NCI-H2029 (cell line): ENCODE data around the gene GALM.
"Not testable (repeated sequence)": the region's sequence is repeated elsewhere in the genome, so short reads cannot be mapped to it uniquely, and the experiment has no call there.

Experiments
- DNase-seq: peaks from one replicate; lab custom pipeline; 2025; lab: John Stamatoyannopoulos, UW

Gene GALM

DNA sequence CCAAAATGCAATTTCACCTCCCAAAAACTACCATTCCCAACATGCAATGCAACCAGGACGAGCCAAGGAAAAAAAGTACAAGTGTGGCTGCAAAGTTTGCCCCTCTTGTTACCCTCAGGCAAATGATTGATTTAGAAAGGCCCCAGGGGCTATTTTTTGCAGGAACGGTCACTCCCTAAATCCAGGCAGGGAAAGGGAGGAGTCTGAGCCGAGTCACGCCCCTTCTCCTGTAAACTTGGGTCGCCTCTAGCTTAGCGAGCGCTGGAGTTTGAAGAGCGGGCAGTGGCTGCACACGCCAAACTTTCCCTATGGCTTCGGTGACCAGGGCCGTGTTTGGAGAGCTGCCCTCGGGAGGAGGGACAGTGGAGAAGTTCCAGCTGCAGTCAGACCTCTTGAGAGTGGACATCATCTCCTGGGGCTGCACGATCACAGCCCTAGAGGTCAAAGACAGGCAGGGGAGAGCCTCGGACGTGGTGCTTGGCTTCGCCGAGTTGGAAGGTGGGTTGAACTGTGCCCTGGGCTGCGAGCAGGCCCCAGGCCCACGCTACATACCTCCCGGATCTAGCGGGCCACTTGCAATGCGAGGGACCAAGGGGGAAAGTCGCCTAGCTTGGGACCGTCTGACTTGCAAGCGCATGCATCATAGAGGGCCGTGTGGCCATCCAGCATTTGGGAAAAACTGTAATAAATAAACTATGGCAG is at the start of gene GALM:
GALM (plus strand) TSS at position 261 of the 702 bp plus-strand sequence; CDS start at position 309, 48 bp downstream.
- no peak for DNase-seq

- no peak for DNase-seq
These were observed 48.6 kb upstream of the GALM start for GRCh38 chr2:38617301-38617700.

DNA sequence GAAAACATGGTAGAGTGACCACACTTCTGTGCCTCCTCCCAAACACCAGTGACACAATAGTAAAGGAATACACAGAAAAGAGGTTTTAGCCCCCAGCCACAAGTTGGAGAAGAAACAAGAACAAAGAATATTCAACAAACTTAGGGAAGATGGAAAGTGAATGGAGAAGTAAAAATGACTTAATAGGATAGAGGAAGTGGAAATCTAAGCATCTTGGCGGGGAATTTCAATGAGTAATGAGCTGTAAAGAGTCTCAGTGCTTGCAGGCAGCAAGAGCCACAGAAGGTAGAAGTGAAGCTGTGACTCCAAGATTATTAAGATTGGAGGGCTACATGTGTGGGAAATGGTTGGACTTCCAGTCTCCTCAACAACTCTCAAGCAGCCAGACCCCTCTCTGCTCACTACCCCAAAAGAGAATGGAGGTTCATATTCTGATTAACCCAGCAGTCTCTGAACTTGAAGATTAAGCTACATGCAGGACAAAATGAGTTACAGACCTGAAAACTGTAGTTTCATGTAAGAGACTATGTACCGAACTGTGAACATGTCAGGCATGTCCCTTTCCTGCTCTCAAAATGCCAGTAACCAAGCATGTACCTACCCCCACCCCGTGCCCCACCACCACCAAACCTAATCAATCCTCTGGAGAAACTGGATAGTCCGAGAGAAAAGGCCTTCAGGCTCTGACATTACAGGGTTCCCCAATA is 46.3 kb upstream of the GALM start:
- DNase-seq, result no peak

DNA sequence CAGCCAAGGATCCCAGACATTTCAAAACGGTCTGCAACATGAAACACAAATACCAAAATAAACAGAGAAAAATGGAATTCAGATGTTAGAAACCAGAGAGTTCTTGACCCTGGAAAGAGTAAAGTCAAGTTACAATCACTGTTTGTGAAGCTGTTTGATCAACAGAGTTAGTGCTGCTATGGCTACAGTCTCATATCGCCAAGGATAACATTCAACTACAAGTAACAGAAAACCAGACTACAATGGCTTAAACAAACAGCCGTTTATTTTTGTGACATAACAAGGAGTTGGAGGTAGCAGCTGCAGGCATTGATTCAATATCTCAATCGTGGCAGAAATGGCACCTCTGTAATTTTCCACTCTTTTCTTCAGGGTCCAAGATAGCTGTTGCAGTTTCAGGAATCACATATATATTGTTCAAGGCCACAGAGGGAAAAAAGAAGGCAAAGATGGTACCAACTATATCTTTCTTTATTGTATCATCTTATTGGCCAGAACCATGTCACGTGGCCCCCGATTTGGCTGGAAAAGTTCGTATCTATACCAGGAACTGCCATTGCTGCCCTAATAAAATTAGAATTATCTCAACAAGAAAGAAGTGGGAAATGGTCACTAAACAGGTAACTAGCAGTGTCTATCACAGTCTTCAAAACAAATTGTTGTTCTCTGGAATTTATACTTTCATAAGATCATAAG is 45.5 kb upstream of the GALM start:
- peak; percentile 46 for DNase-seq

- no peak for DNase-seq
These were observed 44.9 kb upstream of the GALM start for GRCh38 chr2:38621018-38621417.

DNA sequence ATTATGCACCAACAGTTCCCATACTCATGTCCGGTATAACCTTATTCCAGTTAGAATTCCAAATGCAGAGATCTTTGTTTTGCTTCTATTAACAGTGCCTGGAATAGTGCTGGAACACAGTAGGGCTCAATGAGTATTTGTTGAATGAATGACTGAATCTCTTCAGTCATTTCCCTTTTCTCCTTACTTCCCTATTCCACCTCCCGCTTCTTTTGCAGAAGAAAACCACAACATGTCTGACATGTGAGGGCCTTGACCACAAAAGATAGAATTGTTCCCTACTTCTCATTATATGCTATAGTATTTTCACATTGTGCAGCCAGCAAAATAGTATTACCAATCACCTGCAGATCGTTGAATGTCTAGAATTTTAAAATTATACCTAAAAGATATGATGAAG is 43.7 kb upstream of the GALM start:
- DNase-seq, result no peak

- no peak for DNase-seq
These were observed 39.4 kb upstream of the GALM start for GRCh38 chr2:38626326-38627035.

GRCh38 chr2:38627391-38627790 is 38.5 kb upstream of the GALM start:
- DNase-seq, result no peak

DNA sequence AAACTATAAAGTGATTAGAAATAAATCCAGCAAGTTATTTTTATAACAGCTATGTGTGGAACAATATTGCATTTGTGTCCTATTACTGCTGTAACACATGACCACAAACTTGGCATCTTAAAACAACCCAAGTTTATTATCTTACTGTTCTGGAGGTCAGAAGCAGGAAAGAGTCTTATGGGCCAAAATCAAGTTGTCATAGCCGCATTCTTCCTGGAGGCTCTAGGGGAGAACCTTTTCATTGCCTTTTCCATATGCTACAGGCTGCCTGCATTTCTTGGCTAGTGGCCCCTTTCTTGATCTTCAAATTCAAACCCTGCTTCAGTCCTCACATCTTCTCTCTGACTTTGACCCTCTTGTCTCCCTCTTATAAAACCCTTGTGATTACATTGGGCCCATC is 36.2 kb upstream of the GALM start:
- no peak for DNase-seq

DNA sequence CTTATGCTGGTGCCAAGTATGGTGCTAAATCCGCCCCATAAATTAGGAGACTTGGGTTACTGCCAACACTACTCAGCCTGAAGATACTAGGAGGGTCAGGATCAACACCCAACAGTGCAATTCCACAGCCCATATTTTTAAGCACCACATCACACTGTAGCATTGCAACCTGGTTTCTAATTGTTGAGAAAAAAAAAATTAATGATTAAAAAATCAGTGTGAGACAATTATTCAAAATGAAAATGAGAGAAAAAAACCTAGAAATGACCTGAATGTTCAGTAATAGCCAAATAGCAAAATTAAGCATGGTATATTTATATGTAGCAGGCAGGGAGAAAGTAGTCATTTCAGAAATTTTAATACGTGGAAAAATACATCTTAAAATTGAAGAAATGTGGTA is 33.9 kb upstream of the GALM start:
- no peak for DNase-seq

DNA sequence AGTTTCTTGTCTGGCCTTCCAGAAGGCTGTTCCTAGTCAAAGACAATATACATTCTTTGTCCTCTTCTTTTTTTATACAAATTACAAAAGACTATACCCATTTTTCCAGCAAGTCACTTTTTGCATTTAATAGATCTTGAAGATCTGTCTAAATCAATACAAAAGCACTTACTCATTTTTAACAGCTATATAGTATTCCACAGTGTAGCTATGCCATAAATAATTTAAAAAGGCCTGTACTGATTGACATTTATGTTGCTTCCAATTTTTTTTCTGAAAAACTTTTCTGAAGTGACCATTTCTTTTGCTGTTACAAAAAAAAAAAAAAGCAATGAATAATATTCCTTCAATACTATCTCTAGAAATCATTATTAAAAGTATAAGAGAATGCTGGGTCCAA is 32.9 kb upstream of the GALM start:
- no peak for DNase-seq

DNA sequence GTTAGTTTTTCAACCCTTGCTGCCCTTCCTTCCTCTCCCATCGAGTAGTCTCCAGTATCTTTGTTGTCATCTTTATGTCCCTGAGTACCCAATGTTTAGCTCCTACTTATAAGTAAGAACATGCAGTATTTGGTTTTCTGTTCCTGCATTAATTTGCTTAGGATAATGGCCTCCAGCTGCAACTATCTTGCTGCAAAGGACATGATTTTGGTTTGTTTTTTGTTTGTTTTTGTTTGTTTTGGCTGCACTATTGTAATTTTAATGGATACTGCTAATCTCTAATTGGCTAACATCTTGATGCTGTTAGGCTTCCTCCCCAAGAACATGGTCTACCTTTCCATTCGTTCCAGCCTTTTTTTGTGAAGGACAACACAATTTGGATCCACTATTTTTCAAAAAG is 32.0 kb upstream of the GALM start:
- no peak for DNase-seq

GRCh38 chr2:38634684-38635083 is 31.2 kb upstream of the GALM start:
- no peak for DNase-seq

DNA sequence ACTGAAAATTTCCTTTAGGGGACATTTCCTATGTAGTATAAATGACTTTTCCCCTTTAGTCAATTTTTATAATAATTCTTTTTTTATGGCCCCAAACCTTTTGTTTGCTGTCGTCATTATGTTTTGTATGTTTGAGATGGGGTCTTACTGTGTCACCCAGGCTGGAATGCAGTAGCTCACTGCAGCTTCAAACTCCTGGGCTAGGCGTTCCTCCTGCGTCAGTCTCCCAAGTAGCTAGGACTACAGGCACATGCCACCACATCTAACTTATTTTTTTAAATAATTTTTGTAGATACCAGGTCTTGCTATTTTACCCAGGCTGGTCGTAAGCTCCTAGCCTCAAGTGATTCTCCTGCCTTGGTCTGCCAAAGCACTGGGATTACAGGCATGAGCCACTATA is 30.8 kb upstream of the GALM start:
- DNase-seq, result no peak

DNA sequence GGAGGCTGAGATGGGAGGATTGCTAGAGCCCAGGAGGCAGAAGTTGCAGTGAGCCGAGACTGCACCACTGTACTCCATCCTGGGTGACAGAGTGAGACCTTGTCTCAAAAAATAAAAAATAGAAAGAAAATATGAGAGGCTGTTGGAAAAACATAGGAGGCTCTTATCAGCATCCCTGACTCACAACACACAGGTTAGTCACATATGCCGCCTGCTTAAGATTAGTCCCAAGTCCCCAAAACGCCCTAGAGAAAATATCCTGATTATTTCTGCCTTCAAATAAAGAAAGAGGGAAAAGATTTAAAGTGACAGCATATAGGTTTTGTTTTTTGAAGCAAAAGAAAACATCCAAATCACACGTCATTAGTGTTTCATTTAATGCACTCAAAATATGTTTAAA is 29.8 kb upstream of the GALM start:
- DNase-seq, result no peak

DNA sequence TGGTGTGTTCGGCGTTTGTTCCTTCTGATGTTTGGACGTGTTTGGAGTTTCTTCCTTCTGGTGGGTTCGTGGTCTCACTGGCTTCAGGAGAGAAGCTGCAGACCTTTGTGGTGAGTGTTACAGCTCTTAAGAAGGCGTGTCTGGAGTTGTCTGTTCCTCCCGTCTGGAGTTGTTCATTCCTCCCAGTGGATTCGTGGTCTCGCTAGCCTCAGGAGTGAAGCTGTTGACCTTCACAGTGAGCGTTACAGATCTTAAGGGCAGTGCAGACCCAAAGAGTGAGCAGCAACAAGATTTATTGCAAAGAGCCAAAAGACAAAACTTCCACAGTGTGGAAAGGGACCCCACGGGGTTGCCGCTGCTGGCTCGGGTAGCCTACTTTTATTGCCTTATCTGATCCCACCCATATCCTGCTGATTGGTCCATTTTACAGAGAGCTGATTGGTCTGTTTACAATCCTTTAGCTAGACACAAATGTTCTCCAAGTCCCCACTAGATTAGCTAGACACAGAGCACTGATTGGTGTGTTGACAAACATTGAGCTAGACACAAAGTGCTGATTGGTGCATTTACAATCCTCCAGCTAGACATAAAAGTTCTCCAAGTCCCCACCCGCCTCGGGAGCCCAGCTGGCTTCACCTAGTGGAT is 23.4 kb upstream of the GALM start:
- not testable (repeated sequence) for DNase-seq

GRCh38 chr2:38643021-38643671 is 22.8 kb upstream of the GALM start:
- no peak for DNase-seq

DNA sequence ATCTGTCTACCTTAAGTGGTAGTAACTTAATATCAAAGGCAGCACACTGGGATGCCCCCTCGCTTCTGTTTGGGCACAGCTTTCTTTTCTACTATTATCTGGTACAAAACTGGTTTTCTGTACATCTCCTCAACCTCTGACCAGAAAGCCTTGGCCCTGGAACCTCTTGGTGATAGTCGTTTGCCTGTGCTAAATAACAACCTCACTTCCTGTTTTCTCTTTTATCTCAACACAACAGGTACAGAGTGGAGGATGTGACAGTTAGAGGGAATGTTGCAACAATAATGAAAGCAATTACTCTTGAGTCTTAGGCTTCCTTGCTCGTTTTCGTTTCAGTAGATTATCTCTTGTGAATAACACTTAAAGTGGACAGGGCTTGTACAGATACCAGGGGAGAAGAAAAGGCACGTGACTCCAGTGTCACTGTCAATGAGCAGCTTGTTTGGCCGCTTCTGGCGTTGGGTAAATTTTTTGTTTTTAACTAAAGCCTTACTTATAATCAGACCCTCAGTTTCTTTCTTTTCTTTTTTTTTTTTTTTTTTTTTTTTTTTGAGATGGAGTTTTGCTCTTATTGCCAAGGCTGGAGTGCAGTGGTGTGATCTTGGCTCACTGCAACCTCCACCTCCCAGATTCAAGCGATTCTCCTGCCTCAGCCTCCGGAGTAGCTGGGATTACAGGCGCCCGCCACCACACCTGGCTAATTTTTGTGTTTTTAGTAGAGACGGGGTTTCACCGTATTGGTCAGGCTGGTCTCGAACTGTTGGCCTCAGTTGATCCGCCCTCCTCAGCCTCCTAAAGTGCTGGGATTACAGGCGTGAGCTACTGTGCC is 22.0 kb upstream of the GALM start:
- DNase-seq, result not testable (repeated sequence)

DNA sequence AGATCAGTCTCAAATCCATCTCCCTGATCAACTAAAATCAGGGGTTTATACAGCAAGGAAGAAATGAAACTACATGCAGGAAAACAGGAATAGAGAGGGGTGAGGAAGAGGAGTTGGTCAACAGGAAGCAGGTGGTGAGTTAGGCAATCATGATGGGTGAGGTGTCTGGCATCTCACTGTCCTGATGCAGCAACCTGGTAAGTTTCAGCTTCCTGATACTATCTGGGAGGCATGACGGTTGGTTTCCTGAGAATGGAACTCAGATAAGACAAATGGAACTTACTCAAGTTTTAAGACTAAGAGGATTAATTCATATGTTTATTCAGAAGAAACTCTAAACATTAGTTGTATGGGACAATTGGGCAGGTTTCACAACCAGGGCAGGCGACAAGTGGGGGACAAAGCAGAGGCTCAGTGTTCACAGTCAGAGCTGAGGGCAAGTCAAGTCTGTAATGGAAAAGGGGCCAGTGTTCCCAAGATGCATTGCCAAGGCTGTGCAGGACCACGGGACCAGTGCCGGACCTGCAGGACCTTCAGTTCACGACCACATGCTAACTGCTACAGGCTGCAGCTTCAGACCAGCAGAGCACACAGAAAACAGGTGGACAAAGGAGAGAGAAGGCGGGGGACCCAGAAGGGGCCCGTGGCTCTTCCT is 17.7 kb upstream of the GALM start:
- no peak for DNase-seq

- no peak for DNase-seq
These were observed 16.7 kb upstream of the GALM start for GRCh38 chr2:38649176-38649728.
